Activated CD4-positive, alpha-beta T cell treated with anti-CD3 and anti-CD28 coated beads, Interleukin-2, amount 10 ng/mL, durations not matched to agents 7 days and 5 days (primary cell): ENCODE measurements around the gene GSTA5. TPM values are rescaled to one million over a fixed set of nuclear protein-coding genes. Genes with fewer than 3 reads are reported as not detected.
"Not testable (repeated sequence)": the region's sequence is repeated elsewhere in the genome, so short reads cannot be mapped to it uniquely, and the experiment has no call there.

ENCODE experiments used
- CTCF ChIA-PET: fragments of 350-600 bp; sonication (Branson Sonifier 250); formaldehyde crosslinking; loops from one replicate; lab custom pipeline; 2021; ENCODE audit warnings: antibody characterized with exemption; lab: Charles Lee
- POLR2A ChIA-PET: fragments of 350-600 bp; sonication (Branson Sonifier 250); formaldehyde crosslinking; loops from one replicate; lab custom pipeline; 2021; ENCODE audit warnings: antibody characterized with exemption; lab: Charles Lee
- DNase-seq: peaks from one replicate; pipeline ENCODE4 v3.0.0-alpha.2; 2020
- H3K27ac Mint-ChIP-seq: one replicate; pipeline ENCODE4 v1.8.0; 2021; ENCODE audit warnings: mild to moderate bottlenecking, moderate library complexity, mixed read lengths
- H3K27me3 Mint-ChIP-seq: one replicate; pipeline ENCODE4 v1.8.0; 2021; ENCODE audit warnings: mixed read lengths
- H3K36me3 Mint-ChIP-seq: one replicate; pipeline ENCODE4 v1.8.0; 2021; ENCODE audit warnings: low read depth, mixed read lengths
- H3K4me1 Mint-ChIP-seq: one replicate; pipeline ENCODE4 v1.8.0; 2021; ENCODE audit warnings: mixed read lengths
- H3K4me3 Mint-ChIP-seq: one replicate; pipeline ENCODE4 v1.8.0; 2021; ENCODE audit warnings: mild to moderate bottlenecking, moderate library complexity, mixed read lengths
- H3K9me3 Mint-ChIP-seq: one replicate; pipeline ENCODE4 v1.8.0; 2021; ENCODE audit warnings: mixed read lengths
- total RNA-seq, 2 experiments: library from RNA; stranded (reverse); gene quantifications; one replicate each; pipeline ENCODE4 v1.2.3, GENCODE V29; 2021

GSTA5 gene
- total RNA-seq, 2 experiments from 2014 or later, result not detected

DNA sequence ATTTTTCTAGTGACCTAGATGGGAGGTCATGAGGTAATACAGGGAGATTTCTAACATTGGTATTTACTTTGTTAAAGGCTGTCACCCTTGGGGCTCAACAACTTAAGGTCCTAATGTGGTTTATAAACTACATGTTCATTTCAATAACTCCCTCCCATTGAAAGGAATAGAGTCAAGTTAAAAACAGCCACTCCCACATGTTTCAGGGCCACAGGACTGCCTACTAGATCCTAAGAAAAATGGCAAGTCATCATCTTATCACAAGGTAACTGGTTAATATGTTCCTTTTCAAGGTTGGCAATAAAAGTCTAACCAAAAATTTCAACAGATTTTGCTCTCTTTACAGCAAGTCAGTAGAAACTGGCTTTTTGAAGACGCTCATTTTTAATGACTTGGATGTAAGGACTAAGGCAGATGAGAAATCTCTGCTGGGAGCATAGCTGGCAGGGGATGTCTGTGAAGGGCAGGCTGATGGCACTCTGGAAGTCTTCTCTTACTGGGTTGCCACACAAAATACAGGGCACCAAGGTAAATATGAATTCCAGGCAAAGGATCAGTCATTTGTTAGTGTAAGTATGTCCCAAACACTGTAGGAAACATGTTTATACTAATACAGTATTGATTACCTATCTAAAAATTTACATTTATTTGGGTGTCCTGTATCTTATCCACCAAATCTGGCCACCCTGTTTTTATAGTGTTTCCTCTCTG, 13.4 kb downstream of the GSTA5 start:
- H3K9me3 Mint-ChIP-seq, H3K27ac Mint-ChIP-seq, DNase-seq, H3K36me3 Mint-ChIP-seq, CTCF ChIA-PET, POLR2A ChIA-PET, H3K4me1 Mint-ChIP-seq, H3K4me3 Mint-ChIP-seq, H3K27me3 Mint-ChIP-seq: not testable (repeated sequence)

DNA sequence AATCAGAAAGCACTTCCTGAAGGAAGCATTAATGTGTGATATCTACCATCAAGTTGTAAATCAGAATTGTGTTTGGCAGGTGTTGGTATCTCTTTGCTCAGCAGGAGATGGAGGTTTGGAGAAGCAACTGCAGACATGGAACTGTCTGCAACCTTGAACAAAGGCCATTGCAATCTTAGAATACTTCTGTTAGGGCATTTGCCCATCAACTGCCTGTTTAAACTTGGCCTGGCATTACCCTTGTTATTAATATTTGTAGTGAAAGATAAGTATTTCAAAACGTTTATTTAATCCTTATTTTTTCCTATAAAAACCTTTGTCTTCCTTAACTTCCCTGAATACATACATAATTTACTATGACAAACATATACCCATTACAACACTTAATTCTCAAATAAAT, 14.1 kb downstream of the GSTA5 start:
- peaks cover 5% of the 10 kb centered on the region for H3K9me3 Mint-ChIP-seq
- H3K27ac Mint-ChIP-seq, result no peak overlapping the region
- no peaks in the 10 kb centered on the region for H3K36me3 Mint-ChIP-seq
- ChIA-PET CTCF (no interaction called here), POLR2A (no interaction called here)
- no peak overlapping the region for H3K4me3 Mint-ChIP-seq
- DNase-seq, result no peak
- H3K4me1 Mint-ChIP-seq, result no peaks in the 10 kb centered on the region
- H3K27me3 Mint-ChIP-seq, result peaks cover 2% of the 10 kb centered on the region

DNA sequence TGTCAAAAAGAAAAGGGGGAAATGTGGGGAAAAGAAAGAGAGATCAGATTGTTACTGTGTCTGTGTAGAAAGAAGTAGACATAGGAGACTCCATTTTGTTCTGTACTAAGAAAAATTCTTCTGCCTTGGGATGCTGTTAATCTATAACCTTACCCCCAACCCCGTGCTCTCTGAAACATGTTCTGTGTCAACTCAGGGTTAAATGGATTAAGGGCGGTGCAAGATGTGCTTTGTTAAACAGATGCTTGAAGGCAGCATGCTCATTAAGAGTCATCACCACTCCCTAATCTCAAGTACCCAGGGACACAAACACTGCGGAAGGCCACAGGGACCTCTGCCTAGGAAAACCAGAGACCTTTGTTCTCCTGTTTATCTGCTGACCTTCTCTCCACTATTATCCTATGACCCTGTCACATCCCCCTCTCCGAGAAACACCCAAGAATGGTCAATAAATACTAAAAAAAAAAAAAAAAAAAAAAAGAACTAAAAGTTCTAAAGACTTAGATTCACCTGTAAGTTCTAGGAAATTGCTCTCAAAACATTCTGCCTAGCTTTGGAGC, 14.6 kb downstream of the GSTA5 start:
- H3K4me3 Mint-ChIP-seq, H3K36me3 Mint-ChIP-seq: not testable (repeated sequence)

DNA sequence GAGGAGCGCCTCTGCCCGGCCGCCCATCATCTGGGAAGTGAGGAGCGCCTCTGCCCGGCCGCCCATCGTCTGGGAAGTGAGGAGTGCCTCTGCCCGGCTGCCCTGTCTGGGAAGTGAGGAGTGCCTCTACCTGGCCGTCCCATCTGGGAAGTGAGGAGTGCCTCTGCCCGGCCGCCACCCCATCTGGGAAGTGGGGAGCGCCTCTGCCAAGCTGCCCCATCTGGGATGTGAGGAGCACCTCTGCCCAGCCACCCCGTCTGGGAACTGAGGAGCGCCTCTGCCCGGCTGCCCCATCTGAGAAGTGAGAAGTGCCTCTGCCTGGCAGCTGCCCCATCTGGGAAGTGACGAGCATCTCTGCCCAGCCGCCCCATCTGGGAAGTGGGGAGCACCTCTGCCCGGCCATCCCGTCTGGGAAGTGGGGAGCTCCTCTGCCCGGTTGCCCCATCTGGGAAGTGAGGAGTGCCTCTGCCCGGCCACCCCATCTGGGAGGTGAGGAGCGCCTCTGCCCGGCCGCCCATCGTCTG, 15.3 kb downstream of the GSTA5 start:
- H3K9me3 Mint-ChIP-seq, H3K36me3 Mint-ChIP-seq, H3K27ac Mint-ChIP-seq, H3K4me3 Mint-ChIP-seq, CTCF ChIA-PET, POLR2A ChIA-PET, H3K27me3 Mint-ChIP-seq, H3K4me1 Mint-ChIP-seq, DNase-seq: not testable (repeated sequence)

More for the DNA sequence above, 14.6 kb downstream of the GSTA5 start:
- POLR2A ChIA-PET, CTCF ChIA-PET, H3K4me1 Mint-ChIP-seq, H3K27ac Mint-ChIP-seq, H3K9me3 Mint-ChIP-seq, DNase-seq, H3K27me3 Mint-ChIP-seq: not testable (repeated sequence)

DNA sequence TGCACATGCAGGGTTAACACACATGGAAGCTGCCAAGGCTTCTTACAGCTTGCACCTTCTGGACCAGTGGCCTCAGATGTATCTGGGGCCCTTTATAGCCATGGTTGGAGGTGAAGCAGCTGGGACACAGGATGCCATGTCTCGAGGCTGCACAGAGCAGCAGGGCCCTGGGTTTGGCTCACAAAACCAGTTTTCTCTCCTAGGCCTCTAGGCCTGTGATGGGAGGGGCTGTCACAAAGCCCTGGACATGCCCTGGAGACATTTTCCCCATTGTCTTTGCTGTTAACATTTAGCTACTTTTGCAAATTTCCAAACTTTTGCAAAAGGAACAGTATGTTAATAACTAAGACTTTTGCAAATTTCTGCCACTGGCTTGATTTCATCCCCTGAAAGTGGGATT, 18.8 kb downstream of the GSTA5 start:
- Mint-ChIP-seq H3K27ac (no peak overlapping the region), H3K9me3 (peaks cover 8% of the 10 kb centered on the region), H3K27me3 (no peaks in the 10 kb centered on the region), H3K4me1 (no peaks in the 10 kb centered on the region), H3K4me3 (no peak overlapping the region), H3K36me3 (no peaks in the 10 kb centered on the region)
- no peak for DNase-seq
- ChIA-PET CTCF (interaction anchor here (0.6 kb wide), 2 partner anchors 188 to 1766 kb away, joined by 3 read pairs; no protein-coding TSS in a partner anchor), POLR2A (no interaction called here)

DNA sequence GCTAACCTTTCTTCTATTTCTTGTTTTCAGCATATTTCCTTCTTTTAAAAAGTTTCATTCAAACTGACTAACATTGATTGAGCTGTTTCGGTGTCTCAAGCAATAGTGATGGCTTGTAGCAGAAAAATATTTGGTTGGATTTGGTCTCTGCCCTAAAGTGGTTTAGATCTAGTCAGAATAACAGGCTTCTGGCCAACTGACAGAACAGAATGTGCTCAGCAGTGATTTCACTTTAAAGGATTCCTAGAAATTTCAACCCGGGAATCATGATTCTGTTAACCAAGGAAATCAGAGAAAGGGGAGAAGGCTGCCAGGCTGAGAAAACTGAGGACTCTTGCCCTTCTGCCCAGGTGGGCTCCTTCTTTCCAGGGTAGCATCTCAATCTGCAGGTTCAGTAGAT, 20.4 kb downstream of the GSTA5 start:
- ChIA-PET CTCF (interaction anchor here (0.5 to 1.2 kb wide), 3 partner anchors 18 to 657 kb away, joined by 3 to 4 read pairs (median 3); no protein-coding TSS in a partner anchor), POLR2A (no interaction called here)
- H3K4me1 Mint-ChIP-seq, result no peaks in the 10 kb centered on the region
- DNase-seq, result no peak
- H3K9me3 Mint-ChIP-seq, result peaks cover 8% of the 10 kb centered on the region
- no peaks in the 10 kb centered on the region for H3K27me3 Mint-ChIP-seq
- H3K36me3 Mint-ChIP-seq, result no peaks in the 10 kb centered on the region
- H3K4me3 Mint-ChIP-seq, result no peak overlapping the region
- no peak overlapping the region for H3K27ac Mint-ChIP-seq

DNA sequence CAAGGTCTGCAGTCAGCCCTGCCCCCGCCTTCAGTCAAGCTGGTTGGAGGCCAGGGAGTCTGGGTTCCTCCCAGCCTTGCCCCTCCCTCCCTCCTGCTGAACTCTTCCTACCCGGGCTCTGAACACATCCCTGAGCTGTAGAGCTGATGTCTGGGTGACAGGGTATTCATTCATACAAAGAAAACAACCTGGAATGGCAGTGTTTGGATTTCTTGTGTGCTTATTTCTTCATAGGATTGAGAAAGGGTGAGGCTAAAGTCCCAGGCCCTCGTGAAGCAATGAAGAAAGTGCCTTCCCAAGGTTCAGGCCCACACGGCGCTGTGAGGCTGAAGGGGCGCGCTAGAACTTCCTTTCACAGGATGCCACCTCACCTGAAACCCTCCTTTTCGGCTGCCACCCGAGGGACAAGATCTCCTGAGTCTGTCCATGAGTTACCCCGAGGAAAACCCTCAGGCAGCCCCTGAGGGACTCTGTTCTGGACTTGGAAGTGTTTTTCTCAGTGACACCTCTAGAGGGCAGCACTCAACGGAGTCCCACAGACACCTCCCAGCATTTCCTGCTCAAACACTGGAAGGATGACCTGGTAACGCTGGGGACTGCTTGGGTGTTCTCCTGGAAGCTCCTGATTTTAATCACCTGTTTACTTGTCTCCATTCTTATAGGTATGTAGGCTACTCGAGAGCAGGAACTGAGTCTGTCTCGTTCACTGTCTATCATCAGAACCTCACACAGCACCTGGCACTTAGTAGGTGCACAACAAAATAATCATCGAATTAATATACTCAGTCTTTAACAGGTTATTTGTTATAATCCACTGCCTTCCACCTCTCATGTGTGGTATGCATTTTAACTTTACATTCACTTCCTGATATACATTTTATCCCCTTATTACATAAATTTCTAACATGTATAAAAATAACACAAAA, 25.2 kb downstream of the GSTA5 start:
- no peaks in the 10 kb centered on the region for H3K9me3 Mint-ChIP-seq
- no peak overlapping the region for H3K4me3 Mint-ChIP-seq
- CTCF ChIA-PET, result interaction anchor here (0.8 kb wide), 1 partner anchor 65 kb away, joined by 3 read pairs; no protein-coding TSS in a partner anchor
- no peaks in the 10 kb centered on the region for H3K36me3 Mint-ChIP-seq
- H3K4me1 Mint-ChIP-seq, result no peaks in the 10 kb centered on the region
- H3K27me3 Mint-ChIP-seq, result peaks cover 3% of the 10 kb centered on the region
- H3K27ac Mint-ChIP-seq, result no peak overlapping the region
- POLR2A ChIA-PET, result no interaction called here
- peak; percentile 50 for DNase-seq

DNA sequence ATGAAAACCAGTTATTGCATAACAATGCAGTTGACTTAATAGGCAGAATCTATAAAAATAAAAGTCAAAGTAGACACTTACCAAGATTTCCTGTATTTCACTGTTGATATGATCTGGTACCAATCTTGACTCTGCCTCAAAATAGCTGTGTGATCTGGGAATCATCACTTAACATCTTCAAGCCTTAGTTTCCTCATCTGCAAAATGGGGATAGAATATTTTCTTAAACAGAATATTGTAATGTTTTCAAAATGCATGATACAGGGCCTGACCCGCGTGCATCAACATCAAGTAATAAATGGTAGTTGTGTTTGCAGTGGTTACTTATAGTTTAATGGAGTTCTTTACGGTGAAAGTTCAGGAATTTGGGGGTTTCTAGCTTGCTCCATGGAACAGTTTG, 26.1 kb downstream of the GSTA5 start:
- H3K9me3 Mint-ChIP-seq, H3K4me3 Mint-ChIP-seq, POLR2A ChIA-PET, H3K27ac Mint-ChIP-seq, H3K27me3 Mint-ChIP-seq, CTCF ChIA-PET, DNase-seq, H3K4me1 Mint-ChIP-seq, H3K36me3 Mint-ChIP-seq: not testable (repeated sequence)

DNA sequence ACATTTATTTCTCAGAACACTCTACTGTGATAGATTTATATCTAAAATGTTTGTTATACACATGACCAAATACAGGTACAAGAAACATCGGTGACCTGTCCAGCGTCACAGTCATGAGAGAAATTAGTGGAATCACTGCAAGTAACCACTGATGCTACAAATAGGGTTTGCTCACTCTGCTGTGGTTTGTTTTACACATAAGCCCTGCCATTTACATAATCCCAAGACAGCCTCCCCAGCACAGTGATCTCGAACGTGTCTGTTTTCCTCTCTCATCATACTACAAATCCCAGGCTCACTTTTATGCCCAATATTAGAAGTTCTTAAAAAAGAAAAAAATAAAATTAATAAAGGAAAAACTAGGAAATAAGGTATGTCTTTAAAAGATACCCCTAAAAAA, 30.8 kb downstream of the GSTA5 start:
- H3K27me3 Mint-ChIP-seq, H3K27ac Mint-ChIP-seq, H3K4me1 Mint-ChIP-seq, H3K9me3 Mint-ChIP-seq, POLR2A ChIA-PET, CTCF ChIA-PET, H3K36me3 Mint-ChIP-seq, H3K4me3 Mint-ChIP-seq, DNase-seq: not testable (repeated sequence)

DNA sequence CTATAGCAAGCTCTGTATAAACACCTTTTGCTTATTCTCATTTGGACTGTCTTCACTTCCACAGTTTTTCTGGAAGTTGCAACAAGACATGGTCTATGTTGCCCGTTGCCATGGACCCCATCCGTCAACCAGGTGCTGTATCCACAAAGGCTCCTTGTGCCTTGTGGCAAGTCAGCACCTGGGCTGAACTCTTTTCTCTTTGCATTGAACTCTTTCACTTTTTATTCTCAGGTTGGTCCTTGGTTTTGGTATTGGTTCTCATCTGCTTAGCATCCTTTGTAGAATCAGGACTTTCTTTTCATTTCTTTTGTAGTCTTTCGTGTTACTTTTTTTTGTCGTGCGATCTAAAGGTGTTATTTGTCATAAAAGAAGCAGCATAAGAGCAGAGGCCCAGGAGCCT, 32.0 kb downstream of the GSTA5 start:
- peaks cover 9% of the 10 kb centered on the region for H3K27me3 Mint-ChIP-seq
- DNase-seq, result no peak
- no peaks in the 10 kb centered on the region for H3K4me1 Mint-ChIP-seq
- POLR2A ChIA-PET, result no interaction called here
- no peak overlapping the region for H3K4me3 Mint-ChIP-seq
- H3K27ac Mint-ChIP-seq, result no peak overlapping the region
- no peaks in the 10 kb centered on the region for H3K36me3 Mint-ChIP-seq
- CTCF ChIA-PET, result interaction anchor here (0.6 kb wide), 1 partner anchor 213 kb away, joined by 3 read pairs; no protein-coding TSS in a partner anchor
- H3K9me3 Mint-ChIP-seq, result no peaks in the 10 kb centered on the region

DNA sequence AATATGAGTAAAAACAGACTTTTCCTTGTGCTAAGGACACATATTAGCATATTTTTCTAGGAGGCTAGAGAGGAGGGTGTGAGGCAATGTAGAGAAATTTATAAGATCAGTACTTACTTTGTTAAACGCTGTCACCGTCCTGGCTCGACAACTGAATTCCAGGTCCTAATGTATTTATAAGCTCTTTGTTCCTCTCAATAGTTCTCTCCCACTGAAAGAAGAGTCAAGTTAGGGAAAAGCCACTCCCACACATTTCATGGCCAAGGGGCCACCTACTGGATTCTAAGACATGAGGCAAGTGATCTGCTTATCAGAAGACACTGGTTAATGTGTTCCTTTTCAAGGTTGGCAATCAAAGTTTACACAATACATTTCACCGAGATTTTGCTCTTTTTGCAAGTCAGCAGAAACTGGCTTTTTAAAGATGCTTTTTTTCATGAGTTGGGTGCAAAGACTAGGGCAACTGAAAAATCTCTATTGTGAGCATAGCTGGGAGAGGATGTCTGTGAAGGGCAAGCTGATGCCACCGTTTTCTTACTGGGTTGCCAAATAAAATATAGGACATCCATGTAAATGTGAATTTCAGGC, 36.9 kb downstream of the GSTA5 start, which contains the start of gene GSTA1:
Gene GSTA1 (minus strand): TSS at position 149 of the 588 bp plus-strand sequence. CDS start 4,549 bp downstream, outside the sequence.
- H3K27ac Mint-ChIP-seq, H3K4me3 Mint-ChIP-seq, DNase-seq, POLR2A ChIA-PET, CTCF ChIA-PET, H3K36me3 Mint-ChIP-seq, H3K9me3 Mint-ChIP-seq, H3K4me1 Mint-ChIP-seq: not testable (repeated sequence)
- H3K27me3 Mint-ChIP-seq, result peaks cover 22% of the 10 kb centered on the region

DNA sequence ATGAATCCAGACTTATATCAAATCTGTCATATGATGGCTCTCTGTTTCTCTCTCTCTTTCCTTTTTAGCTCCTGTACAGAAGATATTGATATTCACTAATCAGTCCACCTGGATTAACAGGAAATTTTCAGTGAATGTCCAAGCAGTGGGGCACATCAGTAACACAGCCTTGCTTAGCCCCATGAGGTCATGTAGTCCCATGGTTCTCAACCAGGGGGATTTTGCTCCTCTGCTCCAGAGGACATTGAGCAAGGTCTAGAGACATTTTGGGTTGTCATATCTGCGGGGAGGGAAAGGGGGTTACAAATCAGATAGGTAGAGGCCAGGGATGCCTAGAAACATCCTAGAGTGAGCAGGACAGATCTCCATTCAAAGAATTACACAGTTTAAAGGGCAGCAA, 37.8 kb downstream of the GSTA5 start:
- no peaks in the 10 kb centered on the region for H3K36me3 Mint-ChIP-seq
- ChIA-PET POLR2A (no interaction called here), CTCF (no interaction called here)
- no peak for DNase-seq
- no peaks in the 10 kb centered on the region for H3K4me1 Mint-ChIP-seq
- no peak overlapping the region for H3K4me3 Mint-ChIP-seq
- H3K27ac Mint-ChIP-seq, result no peak overlapping the region
- H3K9me3 Mint-ChIP-seq, result no peaks in the 10 kb centered on the region
- peaks cover 22% of the 10 kb centered on the region for H3K27me3 Mint-ChIP-seq
